ENCODE results near the gene IFNG.

DNA sequence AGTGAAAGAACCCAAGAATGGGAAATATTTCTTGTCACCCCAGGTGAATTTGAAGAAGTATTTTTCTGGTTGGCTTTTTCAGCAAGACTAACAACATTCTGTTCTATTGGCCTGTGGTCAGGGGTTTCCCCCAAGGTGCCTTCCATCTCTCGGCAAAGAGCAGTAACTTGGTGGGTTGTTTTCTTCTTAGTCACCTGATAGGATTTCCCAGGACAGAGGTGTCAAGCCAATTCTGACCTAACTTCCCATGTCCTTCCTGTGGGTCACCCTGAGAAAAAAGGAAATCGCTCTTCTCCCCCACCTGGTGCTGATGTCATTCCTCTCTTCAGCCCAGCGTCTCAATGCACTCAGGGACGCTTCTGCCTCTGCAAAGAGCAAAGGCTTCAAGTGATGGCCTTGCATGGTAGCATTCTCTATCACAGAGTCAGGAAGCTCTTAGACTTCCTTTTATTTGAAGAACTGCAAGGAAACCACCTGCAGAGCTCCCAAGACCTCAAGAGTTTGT lies 16.1 kb upstream of the IFNG start:
- TF ChIP-seq, protein P1, sequence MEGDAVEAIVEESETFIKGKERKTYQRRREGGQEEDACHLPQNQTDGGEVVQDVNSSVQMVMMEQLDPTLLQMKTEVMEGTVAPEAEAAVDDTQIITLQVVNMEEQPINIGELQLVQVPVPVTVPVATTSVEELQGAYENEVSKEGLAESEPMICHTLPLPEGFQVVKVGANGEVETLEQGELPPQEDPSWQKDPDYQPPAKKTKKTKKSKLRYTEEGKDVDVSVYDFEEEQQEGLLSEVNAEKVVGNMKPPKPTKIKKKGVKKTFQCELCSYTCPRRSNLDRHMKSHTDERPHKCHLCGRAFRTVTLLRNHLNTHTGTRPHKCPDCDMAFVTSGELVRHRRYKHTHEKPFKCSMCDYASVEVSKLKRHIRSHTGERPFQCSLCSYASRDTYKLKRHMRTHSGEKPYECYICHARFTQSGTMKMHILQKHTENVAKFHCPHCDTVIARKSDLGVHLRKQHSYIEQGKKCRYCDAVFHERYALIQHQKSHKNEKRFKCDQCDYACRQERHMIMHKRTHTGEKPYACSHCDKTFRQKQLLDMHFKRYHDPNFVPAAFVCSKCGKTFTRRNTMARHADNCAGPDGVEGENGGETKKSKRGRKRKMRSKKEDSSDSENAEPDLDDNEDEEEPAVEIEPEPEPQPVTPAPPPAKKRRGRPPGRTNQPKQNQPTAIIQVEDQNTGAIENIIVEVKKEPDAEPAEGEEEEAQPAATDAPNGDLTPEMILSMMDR (IDR thresholded peaks at IDR 0.05) = no peak
- no peak for TF ChIP-seq POLR2A (IDR thresholded peaks at IDR 0.05)

Measured in breast epithelium (tissue), 3 donors.